GM19467 (cell line): ENCODE data around the gene PRPS2.

ENCODE experiments used
- ATAC-seq: cut with Tn5 transposase; IDR thresholded peaks from one replicate; pipeline ENCODE4 v1.9.1; 2021; ENCODE audit warnings: mild to moderate bottlenecking, moderate library complexity; ENCODE audit not compliant: unreplicated experiment

PRPS2 gene

GRCh38 chrX:12814420-12814819 lies 23.2 kb downstream of the PRPS2 start:
- ATAC-seq = peak; percentile 75

GRCh38 chrX:12817528-12817927 lies 26.3 kb downstream of the PRPS2 start:
- ATAC-seq = no peak

DNA sequence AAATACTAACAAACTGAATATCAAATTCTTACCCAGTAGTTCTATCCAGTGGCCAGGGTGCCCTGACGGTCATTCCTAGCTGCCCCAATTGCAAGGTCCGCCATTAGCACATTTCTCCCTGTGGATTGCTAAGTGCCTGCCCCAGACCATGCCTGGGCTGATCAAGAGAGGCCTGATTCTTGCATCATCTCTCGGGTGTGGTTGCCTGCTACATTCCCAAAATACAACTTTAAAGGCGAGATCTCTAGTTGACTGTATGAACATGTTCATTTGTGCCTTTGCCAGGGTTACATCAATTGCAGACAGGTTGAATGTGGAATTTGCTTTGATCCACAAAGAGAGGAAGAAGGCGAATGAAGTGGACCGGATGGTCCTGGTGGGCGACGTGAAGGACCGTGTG lies 28.0 kb downstream of the PRPS2 start:
- no peak for ATAC-seq

- no peak for ATAC-seq
These were observed 29.5 kb downstream of the PRPS2 start for GRCh38 chrX:12820737-12821136.

DNA sequence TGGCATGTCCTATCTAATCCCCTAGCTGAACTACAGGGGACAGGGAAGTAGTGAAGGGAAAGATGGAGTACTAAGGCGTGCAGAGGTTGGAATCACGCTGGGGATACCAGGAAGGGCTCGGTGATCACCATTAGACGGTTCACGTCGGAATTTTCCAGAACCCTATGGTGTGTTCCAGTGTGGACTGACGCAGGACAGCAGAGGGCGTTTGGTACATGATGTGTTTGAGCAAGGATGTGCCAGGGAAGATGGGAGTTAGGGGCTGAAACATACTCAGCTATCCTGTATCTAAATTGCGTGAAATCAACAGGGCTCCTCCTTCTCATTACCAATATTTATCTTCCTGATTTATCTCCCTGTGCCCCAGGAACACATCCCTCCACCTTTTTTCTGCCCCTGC lies 33.7 kb downstream of the PRPS2 start:
- no peak for ATAC-seq

GRCh38 chrX:12825801-12826200 lies 34.6 kb downstream of the PRPS2 start:
- no peak for ATAC-seq

DNA sequence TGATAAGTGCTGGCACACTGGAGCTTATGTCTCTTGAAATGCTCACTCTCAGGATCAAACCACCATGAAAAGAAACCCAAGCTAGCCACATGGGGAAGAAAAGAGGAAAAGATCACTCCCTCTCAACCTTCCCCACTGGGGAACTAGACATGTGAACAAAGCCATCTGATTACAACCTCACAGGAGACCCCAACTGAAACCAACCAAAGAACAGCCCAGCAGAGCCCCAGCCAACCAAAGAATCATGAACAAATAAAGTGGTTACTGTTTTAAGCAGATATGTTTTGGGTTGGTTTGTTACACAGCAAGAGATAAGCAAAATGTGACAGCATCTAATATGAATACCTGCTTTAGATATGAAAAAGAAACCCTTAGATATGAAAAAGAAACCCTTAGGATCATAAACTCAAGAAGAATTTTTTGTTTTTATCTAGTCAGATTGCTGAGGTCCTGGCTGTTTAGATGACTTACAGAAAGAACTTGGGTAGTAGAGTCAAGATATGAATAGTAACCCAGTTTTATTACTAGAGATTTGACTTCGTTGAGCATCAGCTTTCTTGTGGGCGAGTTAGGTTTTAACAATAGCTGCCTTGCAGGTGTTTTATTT lies 52.0 kb downstream of the PRPS2 start:
- ATAC-seq = peak; percentile 1

- ATAC-seq = peak; percentile 90
These were observed 52.6 kb downstream of the PRPS2 start for GRCh38 chrX:12843668-12844279.

DNA sequence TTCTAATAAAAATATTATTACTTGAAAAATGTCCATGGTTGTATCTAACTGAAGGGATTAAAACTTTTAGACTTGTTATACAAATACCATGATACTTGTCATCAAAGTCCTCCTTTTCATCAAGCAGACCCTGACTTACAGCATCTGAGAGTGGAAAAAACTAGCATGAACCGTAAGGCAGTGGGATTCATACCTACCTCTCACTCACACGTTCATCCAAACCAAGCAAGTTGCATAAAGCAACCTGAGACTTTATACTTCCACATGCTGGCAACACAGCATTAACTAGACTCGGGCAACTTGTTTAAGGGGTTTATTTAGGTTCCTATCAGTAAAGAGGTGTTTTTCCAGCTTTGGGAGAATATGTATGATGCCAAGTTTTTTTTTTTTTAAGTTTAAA lies 53.1 kb downstream of the PRPS2 start:
- peak; percentile 39 for ATAC-seq

GRCh38 chrX:12865359-12865758 lies 74.1 kb downstream of the PRPS2 start:
- no peak for ATAC-seq

DNA sequence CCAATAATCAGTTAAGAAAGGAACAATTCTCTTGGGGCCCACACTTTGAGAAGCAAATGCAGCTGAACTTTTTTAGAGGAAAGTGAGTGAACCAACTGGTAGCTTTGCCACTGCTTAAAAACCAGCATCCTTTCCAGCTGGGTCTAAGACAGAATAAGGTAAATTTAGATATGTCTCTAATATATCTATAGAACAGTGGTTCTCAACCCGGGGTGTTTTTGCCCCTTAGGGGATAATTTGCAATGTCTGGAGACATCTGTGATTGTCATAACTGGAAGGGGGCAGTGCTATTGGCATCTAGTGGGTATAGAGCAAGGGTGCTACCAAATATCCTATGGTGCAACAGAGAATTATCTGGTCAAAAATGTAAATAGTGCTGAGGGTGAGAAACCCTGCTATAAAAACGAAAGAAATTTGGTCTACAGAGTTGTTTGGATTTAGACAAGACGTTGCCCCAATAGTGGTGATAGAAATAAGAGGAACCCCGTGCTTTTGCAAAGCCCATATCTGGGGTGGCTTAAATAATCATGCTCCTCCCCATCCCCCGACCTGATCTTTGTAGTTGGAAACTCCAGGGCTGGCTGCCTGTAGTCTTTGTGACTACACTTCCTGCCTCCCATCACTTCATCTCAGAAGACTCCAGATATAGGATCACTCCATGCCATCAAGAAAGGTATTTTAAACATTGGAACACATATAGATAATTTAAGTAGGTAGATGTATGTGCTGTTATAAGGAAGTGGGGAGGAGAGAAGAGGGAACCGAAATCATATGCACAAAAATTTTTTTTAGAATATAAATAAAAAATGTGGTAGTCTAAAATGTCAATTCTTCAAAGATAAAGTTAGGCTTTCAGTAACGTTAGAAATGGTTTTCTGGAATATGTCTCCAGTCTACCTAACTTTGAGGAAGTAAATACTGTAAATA lies 75.5 kb downstream of the PRPS2 start, which contains the start of gene TLR7:
TLR7 (plus strand) TSS at position 622 of the 927 bp plus-strand sequence. CDS start 507 bp downstream, outside the sequence.
- ATAC-seq = no peak

GRCh38 chrX:12867685-12868084 lies 76.5 kb downstream of the PRPS2 start:
- no peak for ATAC-seq

DNA sequence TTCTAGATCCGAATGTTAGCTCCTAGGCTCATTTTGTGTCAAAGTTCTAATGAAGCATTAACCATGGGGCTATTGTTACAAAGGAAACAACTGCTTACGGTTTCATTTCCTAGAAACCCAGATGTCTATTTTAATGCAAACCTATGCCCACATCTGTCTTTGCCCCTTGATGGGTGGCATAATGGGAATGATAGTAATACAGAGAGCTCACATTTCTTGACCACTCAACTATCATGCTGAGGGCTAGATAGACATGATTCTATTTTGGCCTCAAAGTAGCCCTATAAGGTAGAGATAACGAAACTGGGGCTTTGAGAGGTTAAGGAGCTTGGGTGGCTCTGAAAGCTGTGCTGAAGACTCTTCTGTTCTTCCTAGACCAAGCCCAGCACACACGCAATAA lies 77.5 kb downstream of the PRPS2 start:
- peak; percentile 50 for ATAC-seq

DNA sequence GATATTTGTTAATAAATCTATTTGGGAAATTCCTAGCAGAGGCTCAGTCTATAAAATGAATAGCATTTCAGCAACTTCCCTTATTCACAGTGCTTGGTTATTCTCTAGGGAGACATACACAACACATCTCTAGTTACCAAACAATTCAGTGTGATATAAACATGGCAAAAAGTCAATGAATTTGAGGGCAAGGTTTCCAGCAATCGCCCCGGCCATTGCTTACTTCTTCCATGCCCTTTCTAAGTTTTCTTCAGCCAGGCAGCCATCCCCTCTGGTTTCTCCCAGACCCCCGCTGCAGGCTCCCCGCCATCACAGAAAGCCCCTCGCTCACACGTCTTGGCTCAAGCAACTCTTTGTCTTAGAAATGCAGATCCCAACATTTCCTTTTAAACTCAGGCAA lies 80.0 kb downstream of the PRPS2 start:
- no peak for ATAC-seq

- no peak for ATAC-seq
These were observed 81.5 kb downstream of the PRPS2 start for GRCh38 chrX:12872741-12873140.
